Muscle of leg (tissue), 11 donors: ENCODE results near the gene GRIP1. TPM values are rescaled to one million over a fixed set of nuclear protein-coding genes. Genes with fewer than 3 reads are reported as not detected.
A peak's percentile ranks its signal among the peaks of the same experiment; 100 is the strongest.
"Not testable (repeated sequence)": the region's sequence is repeated elsewhere in the genome, so short reads cannot be mapped to it uniquely, and the experiment has no call there.

Experiments
- DNase-seq: peaks from one replicate; pipeline ENCODE4 v3.0.0; 2013
- H3K27ac ChIP-seq: one replicate; pipeline ENCODE4 v1.5.1; 2013; ENCODE audit warnings: mild to moderate bottlenecking, low read length, control low read depth
- H3K27me3 ChIP-seq: one replicate; pipeline ENCODE4 v1.6.1; 2013; ENCODE audit warnings: low read length; ENCODE audit not compliant: control insufficient read depth, insufficient read depth
- H3K36me3 ChIP-seq: one replicate; pipeline ENCODE4 v1.6.1; 2013; ENCODE audit warnings: low read length; ENCODE audit not compliant: control insufficient read depth, insufficient read depth
- H3K4me1 ChIP-seq: one replicate; pipeline ENCODE4 v1.6.1; 2013; ENCODE audit warnings: low read length; ENCODE audit not compliant: control insufficient read depth, insufficient read depth
- H3K4me3 ChIP-seq: one replicate; pipeline ENCODE4 v1.5.1; 2013; ENCODE audit warnings: low read length, control low read depth
- H3K9me3 ChIP-seq: replicated peaks from 2 replicates; pipeline ENCODE4 v1.6.1; 2013; ENCODE audit warnings: low read depth, low read length; ENCODE audit not compliant: control insufficient read depth
- WGBS: methylation state at CpG from one replicate; pipeline ENCODE4 v1.1.5; 2013; ENCODE audit warnings: missing lambda C conversion rate; ENCODE audit not compliant: insufficient coverage; 5-methylcytosine and 5-hydroxymethylcytosine counted together
- polyA plus RNA-seq, 8 donors: library from polyadenylated mRNA; unstranded; fragments of 120-200 nt; gene quantifications; one replicate each; pipeline versions ENCODE4 v1.2.1 to v1.2.3, GENCODE V29; 2013; ENCODE audit warnings: inconsistent platforms in 1 of 8, low replicate concordance in 1 of 8; ENCODE audit not compliant: insufficient read length in 8 of 8, insufficient read depth in 1 of 8
- total RNA-seq: library from RNA; stranded (reverse); fragments of 120-200 nt; gene quantifications from one replicate; pipeline ENCODE4 v1.2.4, GENCODE V29; 2013

Gene GRIP1
- total and polyA plus RNA-seq, 9 donors = 0.59 to 3.8 (median 1.2) TPM

- H3K27me3 ChIP-seq = no peaks in the 10 kb centered on the region
- H3K4me1 ChIP-seq = no peaks in the 10 kb centered on the region
- H3K36me3 ChIP-seq = peaks cover 4% of the 10 kb centered on the region
- H3K27ac ChIP-seq = no peak overlapping the region
- DNase-seq = no peak
- H3K4me3 ChIP-seq = no peak overlapping the region
- H3K9me3 ChIP-seq = no peaks in the 10 kb centered on the region
Measured at GRCh38 chr12:66321435-66321834, 357.4 kb downstream of the GRIP1 start.

GRCh38 chr12:66320996-66321395 is 357.9 kb downstream of the GRIP1 start:
- Histone ChIP-seq H3K9me3 (no peaks in the 10 kb centered on the region), H3K27ac (no peak overlapping the region), H3K27me3 (no peaks in the 10 kb centered on the region), H3K36me3 (peaks cover 4% of the 10 kb centered on the region), H3K4me3 (no peak overlapping the region), H3K4me1 (no peaks in the 10 kb centered on the region)
- WGBS = 100% methylated on average over 2 of the region's 3 CpGs
- DNase-seq = no peak

- H3K9me3 ChIP-seq = no peaks in the 10 kb centered on the region
- no peaks in the 10 kb centered on the region for H3K27me3 ChIP-seq
- peaks cover 4% of the 10 kb centered on the region for H3K36me3 ChIP-seq
- H3K4me3 ChIP-seq = no peak overlapping the region
- H3K4me1 ChIP-seq = no peaks in the 10 kb centered on the region
- DNase-seq = no peak
- no peak overlapping the region for H3K27ac ChIP-seq
- no CpG with 5 or more reads among the region's 4 CpGs for WGBS
Measured at GRCh38 chr12:66319266-66319954, 359.5 kb downstream of the GRIP1 start.

GRCh38 chr12:66314278-66314677 is 364.6 kb downstream of the GRIP1 start:
- H3K36me3 ChIP-seq = peaks cover 8% of the 10 kb centered on the region
- H3K27ac ChIP-seq = no peak overlapping the region
- no peaks in the 10 kb centered on the region for H3K9me3 ChIP-seq
- H3K4me3 ChIP-seq = no peak overlapping the region
- no peaks in the 10 kb centered on the region for H3K4me1 ChIP-seq
- no peaks in the 10 kb centered on the region for H3K27me3 ChIP-seq
- DNase-seq = no peak

GRCh38 chr12:66312189-66312588 is 366.7 kb downstream of the GRIP1 start:
- WGBS = no CpG with 5 or more reads among the region's 1 CpG
- DNase-seq = no peak
- Histone ChIP-seq H3K27ac (no peak overlapping the region), H3K9me3 (no peaks in the 10 kb centered on the region), H3K36me3 (peaks cover 15% of the 10 kb centered on the region), H3K4me3 (no peak overlapping the region), H3K27me3 (no peaks in the 10 kb centered on the region), H3K4me1 (no peaks in the 10 kb centered on the region)

- Histone ChIP-seq H3K27ac (no peak overlapping the region), H3K36me3 (peaks cover 15% of the 10 kb centered on the region), H3K27me3 (no peaks in the 10 kb centered on the region), H3K4me1 (no peaks in the 10 kb centered on the region), H3K9me3 (no peaks in the 10 kb centered on the region), H3K4me3 (no peak overlapping the region)
- no peak for DNase-seq
- WGBS = no CpG with 5 or more reads among the region's 1 CpG
Measured at GRCh38 chr12:66309606-66310005, 369.3 kb downstream of the GRIP1 start.

GRCh38 chr12:66304296-66304900 is 374.5 kb downstream of the GRIP1 start:
- H3K36me3 ChIP-seq = peaks cover 7% of the 10 kb centered on the region
- H3K27ac ChIP-seq = no peak overlapping the region
- 55% methylated on average over 3 of the region's 6 CpGs for WGBS
- peaks cover 3% of the 10 kb centered on the region for H3K27me3 ChIP-seq
- peaks cover 3% of the 10 kb centered on the region for H3K4me1 ChIP-seq
- no peak overlapping the region for H3K4me3 ChIP-seq
- H3K9me3 ChIP-seq = no peaks in the 10 kb centered on the region
- no peak for DNase-seq

- not testable (repeated sequence) for H3K4me1 ChIP-seq, H3K27me3 ChIP-seq, H3K4me3 ChIP-seq, H3K27ac ChIP-seq, H3K36me3 ChIP-seq, DNase-seq, H3K9me3 ChIP-seq
- WGBS = 60% methylated on average over 1 of the region's 14 CpGs
Measured at GRCh38 chr12:66303316-66303804, 375.5 kb downstream of the GRIP1 start.

GRCh38 chr12:66302827-66303169 is 376.1 kb downstream of the GRIP1 start:
- no CpG with 5 or more reads among the region's 6 CpGs for WGBS
- DNase-seq = no peak
- peak overlapping the region; percentile 95 for H3K27ac ChIP-seq
- H3K27me3 ChIP-seq = peaks cover 3% of the 10 kb centered on the region
- no peaks in the 10 kb centered on the region for H3K9me3 ChIP-seq
- H3K4me1 ChIP-seq = peaks cover 3% of the 10 kb centered on the region
- no peaks in the 10 kb centered on the region for H3K36me3 ChIP-seq
- peak overlapping the region; percentile 78 for H3K4me3 ChIP-seq

- peaks cover 3% of the 10 kb centered on the region for H3K4me1 ChIP-seq
- H3K27me3 ChIP-seq = peaks cover 3% of the 10 kb centered on the region
- DNase-seq = peak; percentile 99
- peak within 1 kb of the TSS; percentile 95 for H3K27ac ChIP-seq
- 1% methylated on average over 39 of the region's 45 CpGs for WGBS
- H3K9me3 ChIP-seq = no peaks in the 10 kb centered on the region
- H3K36me3 ChIP-seq = no peaks in the 10 kb centered on the region
- H3K4me3 ChIP-seq = peak within 1 kb of the TSS; percentile 78
Measured at GRCh38 chr12:66301944-66302826, 376.7 kb downstream of the GRIP1 start, which contains the start of gene HELB. TSS of gene HELB (plus strand) at chr12:66302493. CDS start at chr12:66302604, 111 bp downstream.
